WI38 (cell line): ENCODE data around the gene AP3S2.
"Not testable (repeated sequence)": the region's sequence is repeated elsewhere in the genome, so short reads cannot be mapped to it uniquely, and the experiment has no call there.

Source experiments
- H3K4me3 ChIP-seq: 2 replicates; pipeline ENCODE4 v1.5.1; 2011; ENCODE audit warnings: low read depth, mild to moderate bottlenecking, control low read depth, low read length
- TF ChIP-seq, protein P1 (sequence below): IDR thresholded peaks from 2 replicates; pipeline ENCODE4 v1.5.1; 2012; ENCODE audit warnings: low read depth, mild to moderate bottlenecking, control low read depth, low read length

AP3S2 gene

DNA sequence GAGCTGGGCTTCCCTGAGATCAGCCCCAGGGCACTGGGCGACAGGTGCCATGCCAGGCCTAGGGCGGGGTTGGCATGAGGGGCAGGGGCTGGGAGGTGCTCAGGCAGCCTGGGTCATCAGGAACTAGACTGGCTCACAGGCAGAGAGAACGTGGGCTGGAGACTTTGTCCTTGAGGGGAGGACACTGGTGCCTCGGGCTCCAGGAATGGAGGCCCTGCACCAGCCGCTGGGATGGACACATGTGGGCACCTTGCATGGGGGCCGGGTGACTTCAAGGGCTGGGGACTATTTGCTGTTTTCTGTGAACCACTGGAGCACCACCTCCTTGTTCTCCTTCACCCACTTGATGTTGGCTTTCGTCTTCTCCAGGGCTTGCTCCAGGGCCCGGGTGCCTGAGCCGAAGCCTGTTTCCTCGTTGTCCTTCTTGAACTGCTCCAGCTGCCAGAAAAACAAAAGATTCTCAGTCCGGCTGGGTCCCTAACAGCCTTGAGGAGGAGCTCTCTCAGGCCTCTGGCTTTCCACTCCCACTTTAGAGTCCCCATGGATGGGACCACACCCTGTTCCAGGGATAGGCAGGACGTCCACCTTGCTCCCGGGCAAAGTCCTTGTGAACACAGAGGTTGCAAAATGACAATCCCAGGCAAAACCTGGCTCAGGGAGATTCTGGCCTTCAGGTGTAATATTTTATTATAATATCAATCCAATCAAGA, 108.6 kb downstream of the AP3S2 start:
- no peak overlapping the region for H3K4me3 ChIP-seq
- TF ChIP-seq, protein P1, sequence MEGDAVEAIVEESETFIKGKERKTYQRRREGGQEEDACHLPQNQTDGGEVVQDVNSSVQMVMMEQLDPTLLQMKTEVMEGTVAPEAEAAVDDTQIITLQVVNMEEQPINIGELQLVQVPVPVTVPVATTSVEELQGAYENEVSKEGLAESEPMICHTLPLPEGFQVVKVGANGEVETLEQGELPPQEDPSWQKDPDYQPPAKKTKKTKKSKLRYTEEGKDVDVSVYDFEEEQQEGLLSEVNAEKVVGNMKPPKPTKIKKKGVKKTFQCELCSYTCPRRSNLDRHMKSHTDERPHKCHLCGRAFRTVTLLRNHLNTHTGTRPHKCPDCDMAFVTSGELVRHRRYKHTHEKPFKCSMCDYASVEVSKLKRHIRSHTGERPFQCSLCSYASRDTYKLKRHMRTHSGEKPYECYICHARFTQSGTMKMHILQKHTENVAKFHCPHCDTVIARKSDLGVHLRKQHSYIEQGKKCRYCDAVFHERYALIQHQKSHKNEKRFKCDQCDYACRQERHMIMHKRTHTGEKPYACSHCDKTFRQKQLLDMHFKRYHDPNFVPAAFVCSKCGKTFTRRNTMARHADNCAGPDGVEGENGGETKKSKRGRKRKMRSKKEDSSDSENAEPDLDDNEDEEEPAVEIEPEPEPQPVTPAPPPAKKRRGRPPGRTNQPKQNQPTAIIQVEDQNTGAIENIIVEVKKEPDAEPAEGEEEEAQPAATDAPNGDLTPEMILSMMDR, result no peak

DNA sequence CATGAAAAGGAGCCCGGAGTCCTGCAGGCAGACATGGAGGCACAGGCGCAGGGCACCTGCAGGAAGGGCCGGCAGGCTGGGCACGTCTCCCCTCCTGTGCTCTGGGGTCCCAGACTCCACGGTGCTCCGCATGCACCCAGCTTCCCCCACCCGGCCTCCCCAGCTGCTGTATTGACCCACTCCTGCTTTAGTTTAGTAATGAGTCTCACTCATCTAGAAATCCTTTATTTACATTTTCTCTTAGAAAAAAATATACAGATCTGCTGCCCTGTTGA, 109.2 kb downstream of the AP3S2 start:
- TF ChIP-seq, protein P1, result no peak
- no peak overlapping the region for H3K4me3 ChIP-seq

- no peak overlapping the region for H3K4me3 ChIP-seq
These were observed 109.7 kb downstream of the AP3S2 start for GRCh38 chr15:89783861-89784685.

DNA sequence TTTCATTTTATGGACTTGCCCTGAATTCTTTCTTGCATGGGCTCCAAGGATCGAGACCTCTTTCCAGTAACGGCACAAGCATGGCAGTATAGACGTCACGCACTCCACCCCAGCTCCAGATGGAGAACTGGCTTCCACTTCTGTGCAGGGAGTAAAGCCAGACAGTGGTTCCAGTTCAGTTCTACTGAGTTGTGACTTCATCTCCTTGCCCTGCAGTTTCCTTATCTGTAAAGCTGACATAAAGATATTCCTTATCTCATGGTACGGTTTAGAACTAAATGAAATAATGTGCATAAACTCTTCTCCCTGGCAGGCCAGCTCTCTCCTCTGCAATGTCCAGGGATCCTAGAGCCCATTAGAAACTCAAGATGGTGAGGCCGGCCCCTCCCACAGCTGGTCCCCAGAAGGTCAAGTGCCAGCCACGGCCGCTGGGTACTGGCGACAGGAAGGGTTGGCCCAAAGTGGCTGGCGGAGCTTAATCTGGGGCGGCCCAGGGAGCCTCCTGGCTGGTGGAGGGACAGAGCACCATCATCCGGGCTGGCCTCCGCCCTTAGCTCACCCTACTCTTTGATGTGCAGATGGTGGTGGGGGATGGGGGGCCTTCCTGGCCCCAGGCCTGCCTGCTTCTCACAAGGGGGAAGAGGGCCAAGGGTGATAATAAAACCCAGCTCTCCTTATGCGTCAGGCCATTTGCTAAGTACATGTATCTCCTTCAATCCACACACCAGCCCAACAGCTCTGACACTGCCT, 110.5 kb downstream of the AP3S2 start:
- TF ChIP-seq, protein P1, result no peak
- H3K4me3 ChIP-seq, result no peak overlapping the region

More at GRCh38 chr15:89783861-89784685, 109.7 kb downstream of the AP3S2 start:
- TF ChIP-seq, protein P1, result no peak

- H3K4me3 ChIP-seq, result not testable (repeated sequence)
These were observed 111.2 kb downstream of the AP3S2 start for GRCh38 chr15:89782619-89782950.

GRCh38 chr15:89781891-89782618, 111.7 kb downstream of the AP3S2 start:
- H3K4me3 ChIP-seq, result no peak overlapping the region
- TF ChIP-seq, protein P1, result no peak

DNA sequence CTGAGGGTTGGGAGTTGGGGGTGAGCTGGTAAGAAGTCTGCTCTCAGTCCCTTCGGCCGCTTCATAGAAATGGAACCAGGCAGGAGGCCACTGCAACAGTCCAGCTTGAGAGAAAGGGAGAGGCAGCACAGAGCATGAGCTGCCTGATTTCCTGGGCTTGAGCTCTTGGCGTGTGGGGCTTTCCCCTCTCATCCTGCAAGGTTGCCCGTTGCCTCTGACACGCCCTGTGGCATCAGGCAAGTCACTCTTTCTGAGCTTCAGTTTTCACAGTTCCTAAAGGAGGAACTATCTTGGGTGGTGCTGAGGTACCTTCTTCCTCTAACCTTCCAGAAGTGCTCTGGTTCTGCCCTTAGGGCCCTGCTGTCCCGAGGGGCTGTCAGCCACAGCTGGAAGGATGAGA, 112.7 kb downstream of the AP3S2 start:
- H3K4me3 ChIP-seq, result no peak overlapping the region
- TF ChIP-seq, protein P1, result no peak
